HepG2 (cell line): ENCODE data around the gene MAPK8IP1. TPM values are rescaled to one million over a fixed set of nuclear protein-coding genes. Genes with fewer than 3 reads are reported as not detected.

Source experiments
- ATAC-seq: fragments of 200-7000 bp; cut with Tn5 transposase; 3 replicates; pipeline ENCODE4 v1.9.1; 2020; ENCODE audit warnings: mild to moderate bottlenecking, moderate library complexity
- BruUV-seq: library from RNA; stranded (reverse); fragments of 400-500 nt; replicated peaks from 2 replicates; lab custom pipeline; 2021; lab: Mats Ljungman, UMichigan
- CTCF ChIA-PET: fragments of 300-600 bp; formaldehyde crosslinking; extraction: SDS; loops from one replicate; lab custom pipeline; 2021; ENCODE audit warnings: low total read pairs, inconsistent platforms, low intra/inter-chr PET ratio; lab: Yijun Ruan, JAX
- POLR2A ChIA-PET: fragments of 350-600 bp; sonication (Branson Sonifier 250); formaldehyde crosslinking; loops from one replicate; lab custom pipeline; 2020; ENCODE audit warnings: antibody characterized with exemption, inconsistent platforms; lab: Yijun Ruan, JAX
- DNase-seq: peaks from one replicate; pipeline ENCODE4 v3.0.0-alpha.2; 2015; ENCODE audit warnings: low spot score
- FAIRE-seq: peaks from 3 replicates; lab custom pipeline; 2011; peaks lifted over from hg19 to GRCh38; lab: Jason Lieb, UNC
- H2AFZ ChIP-seq: one replicate; pipeline ENCODE4 v1.6.1; 2011; ENCODE audit warnings: low read length, inconsistent platforms
- H3K27ac ChIP-seq: fragments of 300-600 bp; 3 replicates; pipeline ENCODE4 v1.8.0; 2011; ENCODE audit warnings: mixed run types, mild to moderate bottlenecking, mixed read lengths, low read length, inconsistent platforms; ENCODE audit not compliant: insufficient read depth; ENCODE audit errors: extremely low read length
- H3K27me3 ChIP-seq, 2 experiments: fragments of 200-600 bp in 1 of 2; 2 replicates in 1 of 2; 3 replicates in 1 of 2; pipeline versions ENCODE4 v1.6.0 to v1.8.0; 2011; ENCODE audit warnings: low read length in 2 of 2, mild to moderate bottlenecking in 2 of 2, moderate library complexity in 2 of 2, inconsistent platforms in 1 of 2; ENCODE audit not compliant: insufficient read depth in 2 of 2, control insufficient read depth in 1 of 2
- H3K36me3 ChIP-seq, 2 experiments: fragments of 200-600 bp in 1 of 2; replicated peaks in 1 of 2; 2 replicates in 1 of 2; 3 replicates in 1 of 2; pipeline versions ENCODE4 v1.5.1 to v1.8.0; 2011; ENCODE audit warnings: low read length in 2 of 2, inconsistent platforms in 1 of 2; ENCODE audit not compliant: insufficient read depth in 2 of 2, control insufficient read depth in 1 of 2
- H3K4me1 ChIP-seq: 2 replicates; pipeline ENCODE4 v1.5.1; 2012; ENCODE audit warnings: low read length, inconsistent platforms; ENCODE audit not compliant: insufficient read depth
- H3K4me2 ChIP-seq: 2 replicates; pipeline ENCODE4 v1.6.0; 2011; ENCODE audit warnings: low read depth, low read length, inconsistent platforms
- H3K4me3 ChIP-seq, 3 experiments: fragments of 200-600 bp in 1 of 3; sonication (generic), shearing (Covaris generic) in 1 of 3; replicated peaks in 1 of 3; 2 replicates each; pipeline ENCODE4 v1.5.1; 2011 to 2016; ENCODE audit warnings: low read length in 3 of 3, inconsistent platforms in 2 of 3, low read depth in 2 of 3, mild to moderate bottlenecking in 2 of 3, control low read depth in 1 of 3, mixed read lengths in 1 of 3; ENCODE audit not compliant: insufficient read depth in 1 of 3
- H3K79me2 ChIP-seq: one replicate; pipeline ENCODE4 v1.6.1; 2011; ENCODE audit warnings: low read length, inconsistent platforms; ENCODE audit not compliant: insufficient read depth
- H3K9ac ChIP-seq: 2 replicates; pipeline ENCODE4 v1.6.0; 2011; ENCODE audit warnings: mild to moderate bottlenecking, low read depth, low read length, inconsistent platforms; ENCODE audit not compliant: insufficient read depth
- H3K9me3 ChIP-seq: 2 replicates; pipeline ENCODE4 v1.5.1; 2012; ENCODE audit warnings: mild to moderate bottlenecking, low read length
- H4K20me1 ChIP-seq: 2 replicates; pipeline ENCODE4 v1.6.0; 2011; ENCODE audit warnings: inconsistent platforms, mild to moderate bottlenecking, low read length, moderate library complexity; ENCODE audit not compliant: insufficient read depth
- ATAD3A ChIP-seq: sonication (generic); formaldehyde crosslinking; IDR thresholded peaks from 2 replicates; pipeline ENCODE4 v1.4.0; 2020; ENCODE audit warnings: missing genetic modification reagents
- ATF2 ChIP-seq: sonication (generic); formaldehyde crosslinking; IDR thresholded peaks from 2 replicates; pipeline ENCODE4 v1.4.0; 2020; ENCODE audit warnings: missing genetic modification reagents
- ATF7 ChIP-seq, 2 experiments: fragments of 450-650 bp in 1 of 2; sonication (generic) in 1 of 2; formaldehyde crosslinking in 1 of 2; IDR thresholded peaks; 2 replicates each; pipeline versions ENCODE4 v1.4.0 to v1.6.1; 2016 to 2020; ENCODE audit warnings: antibody characterized with exemption in 1 of 2, mild to moderate bottlenecking in 1 of 2, missing genetic modification reagents in 1 of 2
- BHLHE40 ChIP-seq: IDR thresholded peaks from 2 replicates; pipeline ENCODE4 v1.6.1; 2011; ENCODE audit warnings: low read length, improper control_type of control experiment
- FOXJ3 ChIP-seq: sonication (generic); formaldehyde crosslinking; IDR thresholded peaks from 2 replicates; pipeline ENCODE4 v1.4.0; 2020; ENCODE audit warnings: missing genetic modification reagents, mild to moderate bottlenecking, borderline replicate concordance
- JDP2 ChIP-seq: sonication (generic); formaldehyde crosslinking; IDR thresholded peaks from 2 replicates; pipeline ENCODE4 v1.8.1; 2022; ENCODE audit warnings: missing genetic modification reagents, borderline replicate concordance
- ZNF607 ChIP-seq: sonication (generic); formaldehyde crosslinking; IDR thresholded peaks from 2 replicates; pipeline ENCODE4 v1.5.1; 2020; ENCODE audit warnings: missing genetic modification reagents, mild to moderate bottlenecking, borderline replicate concordance
- ZNF720 ChIP-seq: sonication (generic); formaldehyde crosslinking; IDR thresholded peaks from 2 replicates; pipeline ENCODE4 v1.4.0; 2020; ENCODE audit warnings: missing genetic modification reagents
- ZNF75D ChIP-seq: sonication (generic); formaldehyde crosslinking; IDR thresholded peaks from 2 replicates; pipeline ENCODE4 v1.8.1; 2023; ENCODE audit warnings: missing genetic modification reagents, mild to moderate bottlenecking, borderline replicate concordance
- WGBS: methylation state at CpG from one replicate; pipeline ENCODE4 v1.1.6; 2017; ENCODE audit warnings: low lambda C conversion rate; 5-methylcytosine and 5-hydroxymethylcytosine counted together
- in situ Hi-C: cut with HindIII; loops from 2 replicates; pipeline ENCODE4 v1.10.0; 2017; ENCODE audit warnings: low pct_unique_long_range_greater_than_20kb; ENCODE audit not compliant: extremely low pct_ligation_motif_present
- intact Hi-C: fragments of 100-400 bp; cut with micrococcal nuclease; formaldehyde crosslinking; loops from one replicate; pipeline ENCODE4 v1.10.0; 2022; ENCODE audit not compliant: unreplicated experiment
- polyA plus RNA-seq, 8 experiments: library from polyadenylated mRNA; depleted of rRNA in 3 of 8; stranded (reverse) in 7 of 8; unstranded in 1 of 8; fragments of >200 nt; fragmentation: Illumina TruSeq in 4 of 8; extraction: Trizol in 4 of 8; gene quantifications; 2 replicates each; pipeline versions ENCODE4 v1.2.1 to v1.2.3, GENCODE V29; 2011 to 2016; ENCODE audit warnings: low read depth in 4 of 8, missing spikeins in 1 of 8, mixed read lengths in 1 of 8; ENCODE audit not compliant: insufficient read depth in 1 of 8
- total RNA-seq, 5 experiments: library from RNA; depleted of rRNA; stranded (reverse); fragments of >200 nt; fragmentation: Illumina TruSeq; extraction: Trizol; gene quantifications; 2 replicates each; pipeline ENCODE4 v1.2.3, GENCODE V29; 2016; ENCODE audit warnings: low read depth in 1 of 5

Gene MAPK8IP1
- total and polyA plus RNA-seq, 2 of the 13 experiments (the other 11 are each of a cell fraction or from before 2014, with no cell fraction given), result 2.2 to 4.2 TPM

- no peak for TF ChIP-seq ATAD3A
- TF ChIP-seq, all 625 proteins: peak for 0
These were observed 30.0 kb downstream of the MAPK8IP1 start (continued) for GRCh38 chr11:45915446-45915845.

GRCh38 chr11:45917286-45917622 is 31.8 kb downstream of the MAPK8IP1 start:
- Histone ChIP-seq H3K9me3 (no peaks in the 10 kb centered on the region), H3K4me1 (peaks cover 41% of the 10 kb centered on the region), H2AFZ (no peak overlapping the region), H3K79me2 (peaks cover 12% of the 10 kb centered on the region), H3K36me3 (peaks cover 8 to 23% of the 10 kb centered on the region in 2 experiments; a peak in 3 of 5 replicates), H4K20me1 (no peaks in the 10 kb centered on the region), H3K9ac (peak overlapping the region; percentile 73), H3K27me3 (peaks cover 0 to 1% of the 10 kb centered on the region in 2 experiments; a peak in 1 of 5 replicates), H3K4me2 (peak overlapping the region; percentile 91), H3K27ac (peak overlapping the region; percentile 88), H3K4me3 (peak overlapping the region; percentile 82 to 94 (median 90))
- no peak for ATAC-seq
- in situ Hi-C loops, result no loop called here
- 0% methylated on average over 1 of the region's 16 CpGs for WGBS
- no peak for FAIRE-seq
- intact Hi-C loops, result no loop called here
- no TSS peak for BruUV-seq
- POLR2A ChIA-PET, result interaction anchor here (1.0 to 2.0 kb wide), 8 partner anchors 9 to 326 kb away, joined by 3 to 19 read pairs (median 7); partner anchors contain the start of gene CRY2
- TF ChIP-seq ATF7 (IDR thresholded peaks at IDR 0.05) (no peak), ATF7 (CRISPR knock-in tag; IDR thresholded peaks at IDR 0.05) (no peak), ATF2 (CRISPR knock-in tag) (no peak), FOXJ3 (no peak), BHLHE40 (no peak), ZNF720 (CRISPR knock-in tag) (no peak), ZNF75D (CRISPR knock-in tag) (no peak), JDP2 (CRISPR knock-in tag) (no peak), ZNF607 (CRISPR knock-in tag) (no peak)
- CTCF ChIA-PET, result no interaction called here
- DNase-seq, result no peak
